Neural crest cell (in vitro differentiated cells): Measurements from ENCODE around the gene FGD6. TPM values are rescaled to one million over a fixed set of nuclear protein-coding genes. Genes with fewer than 3 reads are reported as not detected.

Experiments used
- DNase-seq: peaks from one replicate; pipeline ENCODE4 v3.0.0; 2021; ENCODE audit warnings: low read depth, mixed read lengths, low spot score
- H3K27ac Mint-ChIP-seq: one replicate; pipeline ENCODE4 v1.8.0; 2021; ENCODE audit warnings: mild to moderate bottlenecking, mixed read lengths; ENCODE audit not compliant: unreplicated experiment
- H3K27me3 Mint-ChIP-seq: 2 replicates; pipeline ENCODE4 v1.8.0; 2021; ENCODE audit warnings: low read depth, mild to moderate bottlenecking, mixed read lengths
- H3K36me3 Mint-ChIP-seq: 2 replicates; pipeline ENCODE4 v1.8.0; 2021; ENCODE audit warnings: low read depth, mild to moderate bottlenecking, mixed read lengths
- H3K4me1 Mint-ChIP-seq: 2 replicates; pipeline ENCODE4 v1.8.0; 2021; ENCODE audit warnings: mixed read lengths
- H3K4me3 Mint-ChIP-seq: one replicate; pipeline ENCODE4 v1.8.0; 2021; ENCODE audit warnings: mild to moderate bottlenecking, mixed read lengths
- H3K9me3 Mint-ChIP-seq: 2 replicates; pipeline ENCODE4 v1.8.0; 2021; ENCODE audit warnings: mixed read lengths
- CTCF ChIP-seq: fragments of 200-600 bp; sonication (generic); conservative IDR thresholded peaks from 2 replicates; pipeline ENCODE4 v1.5.0; 2021; ENCODE audit warnings: antibody characterized with exemption, mild to moderate bottlenecking
- total RNA-seq: library from RNA; stranded (reverse); gene quantifications from 2 replicates; pipeline ENCODE4 v1.2.1, GENCODE V29; 2021

Gene FGD6
- total RNA-seq, 1 donor from 2014 or later: 17.4 TPM

GRCh38 chr12:95131589-95132340, 85.5 kb downstream of the FGD6 start:
- no peak for DNase-seq
- TF ChIP-seq CTCF: no peak
- H3K27ac Mint-ChIP-seq: no peak overlapping the region
- H3K36me3 Mint-ChIP-seq: peaks cover 7% of the 10 kb centered on the region
- H3K9me3 Mint-ChIP-seq: no peaks in the 10 kb centered on the region
- no peaks in the 10 kb centered on the region for H3K27me3 Mint-ChIP-seq
- no peak overlapping the region for H3K4me3 Mint-ChIP-seq
- H3K4me1 Mint-ChIP-seq: no peaks in the 10 kb centered on the region

- no peak overlapping the region for H3K4me3 Mint-ChIP-seq
- H3K36me3 Mint-ChIP-seq: peaks cover 9% of the 10 kb centered on the region
- H3K9me3 Mint-ChIP-seq: no peaks in the 10 kb centered on the region
- DNase-seq: no peak
- no peaks in the 10 kb centered on the region for H3K27me3 Mint-ChIP-seq
- H3K4me1 Mint-ChIP-seq: no peaks in the 10 kb centered on the region
- H3K27ac Mint-ChIP-seq: no peak overlapping the region
- TF ChIP-seq CTCF: no peak
These were observed 87.2 kb downstream of the FGD6 start for GRCh38 chr12:95130096-95130495.

GRCh38 chr12:95129115-95129514, 88.2 kb downstream of the FGD6 start:
- peaks cover 9% of the 10 kb centered on the region for H3K36me3 Mint-ChIP-seq

DNA sequence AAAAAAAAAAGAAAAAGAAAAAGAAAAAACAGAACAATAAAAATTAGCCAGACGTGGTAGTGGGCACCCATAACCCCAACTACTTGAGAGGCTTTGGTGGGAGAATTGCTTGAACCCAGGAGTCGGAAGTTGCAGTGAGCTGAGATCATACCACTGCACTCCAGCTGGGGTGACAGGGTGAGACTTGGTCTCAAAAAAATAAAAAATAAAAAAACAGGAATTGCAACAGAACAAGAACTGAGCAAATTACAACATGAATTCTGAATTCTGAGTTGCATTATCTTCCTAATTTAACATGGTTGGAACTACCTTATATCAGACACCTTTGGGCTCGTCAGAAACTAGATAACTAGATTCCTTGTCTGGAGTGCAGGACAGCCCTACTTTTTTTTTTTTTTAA, 90.5 kb downstream of the FGD6 start:
- TF ChIP-seq CTCF: no peak
- DNase-seq: no peak
- Mint-ChIP-seq H3K27ac (no peak overlapping the region), H3K27me3 (no peaks in the 10 kb centered on the region), H3K9me3 (no peaks in the 10 kb centered on the region), H3K4me1 (no peaks in the 10 kb centered on the region), H3K36me3 (peaks cover 9% of the 10 kb centered on the region), H3K4me3 (no peak overlapping the region)

More at GRCh38 chr12:95129115-95129514, 88.2 kb downstream of the FGD6 start:
- H3K27ac Mint-ChIP-seq: no peak overlapping the region
- no peaks in the 10 kb centered on the region for H3K9me3 Mint-ChIP-seq
- no peak for DNase-seq
- H3K27me3 Mint-ChIP-seq: no peaks in the 10 kb centered on the region
- H3K4me1 Mint-ChIP-seq: no peaks in the 10 kb centered on the region
- no peak for TF ChIP-seq CTCF
- H3K4me3 Mint-ChIP-seq: no peak overlapping the region

DNA sequence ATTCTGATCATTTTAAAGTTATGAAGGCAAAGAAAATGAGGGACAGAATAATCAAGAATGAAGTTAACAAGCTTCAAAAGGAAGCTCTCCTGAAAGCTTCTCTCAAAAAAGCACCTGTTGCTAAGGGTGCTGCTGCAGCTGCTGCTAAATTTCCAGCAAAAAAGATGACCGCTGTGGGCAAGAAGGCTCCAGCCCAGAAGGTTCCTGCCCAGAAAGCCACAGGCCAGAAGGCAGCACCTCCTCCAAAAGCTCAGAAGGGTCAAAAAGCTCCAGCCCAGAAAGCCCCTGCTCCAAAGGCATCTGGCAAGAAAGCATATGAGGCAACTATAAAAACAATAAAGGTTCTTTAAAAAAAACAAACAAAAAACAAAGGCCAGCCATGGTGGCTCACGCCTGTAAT, 91.2 kb downstream of the FGD6 start:
- Mint-ChIP-seq H3K27me3 (no peaks in the 10 kb centered on the region), H3K9me3 (no peaks in the 10 kb centered on the region), H3K36me3 (peaks cover 9% of the 10 kb centered on the region), H3K4me3 (no peak overlapping the region), H3K27ac (no peak overlapping the region), H3K4me1 (no peaks in the 10 kb centered on the region)
- TF ChIP-seq CTCF: no peak
- no peak for DNase-seq
